Retinal pigment epithelial cell (primary cell): ENCODE measurements around the gene SLC24A3.

Source experiments
- DNase-seq: peaks from one replicate; pipeline ENCODE4 v3.0.0-alpha.2; 2010; ENCODE audit warnings: low read depth
- H3K4me3 ChIP-seq: 2 replicates; pipeline ENCODE4 v1.5.1; 2011; ENCODE audit warnings: mild to moderate bottlenecking, low read length, control low read depth, moderate library complexity
- TF ChIP-seq, protein P1 (sequence below): conservative IDR thresholded peaks from 2 replicates; pipeline ENCODE4 v1.5.1; 2011; ENCODE audit warnings: low read depth, low read length, control low read depth, inconsistent platforms

SLC24A3 gene

DNA sequence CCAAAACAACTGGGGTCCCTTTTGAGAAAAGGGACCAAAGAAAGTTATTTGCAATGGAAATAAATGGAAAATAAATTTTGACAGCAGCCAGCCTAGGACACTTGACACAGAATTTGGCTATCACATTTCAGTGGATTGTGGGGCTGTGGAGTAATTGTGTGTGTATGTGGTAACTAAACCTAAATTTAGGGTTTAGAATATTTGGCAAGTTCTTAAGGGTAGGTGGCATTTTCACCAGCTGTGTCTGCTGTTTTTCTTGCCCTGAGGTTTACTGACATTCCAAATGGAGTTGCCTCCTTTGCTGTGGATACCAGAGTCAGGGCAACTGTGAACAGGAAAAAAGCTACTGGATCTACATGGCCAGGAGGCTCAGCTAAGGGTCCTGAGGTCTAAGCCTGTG is 270.9 kb downstream of the SLC24A3 start:
- TF ChIP-seq, protein P1, sequence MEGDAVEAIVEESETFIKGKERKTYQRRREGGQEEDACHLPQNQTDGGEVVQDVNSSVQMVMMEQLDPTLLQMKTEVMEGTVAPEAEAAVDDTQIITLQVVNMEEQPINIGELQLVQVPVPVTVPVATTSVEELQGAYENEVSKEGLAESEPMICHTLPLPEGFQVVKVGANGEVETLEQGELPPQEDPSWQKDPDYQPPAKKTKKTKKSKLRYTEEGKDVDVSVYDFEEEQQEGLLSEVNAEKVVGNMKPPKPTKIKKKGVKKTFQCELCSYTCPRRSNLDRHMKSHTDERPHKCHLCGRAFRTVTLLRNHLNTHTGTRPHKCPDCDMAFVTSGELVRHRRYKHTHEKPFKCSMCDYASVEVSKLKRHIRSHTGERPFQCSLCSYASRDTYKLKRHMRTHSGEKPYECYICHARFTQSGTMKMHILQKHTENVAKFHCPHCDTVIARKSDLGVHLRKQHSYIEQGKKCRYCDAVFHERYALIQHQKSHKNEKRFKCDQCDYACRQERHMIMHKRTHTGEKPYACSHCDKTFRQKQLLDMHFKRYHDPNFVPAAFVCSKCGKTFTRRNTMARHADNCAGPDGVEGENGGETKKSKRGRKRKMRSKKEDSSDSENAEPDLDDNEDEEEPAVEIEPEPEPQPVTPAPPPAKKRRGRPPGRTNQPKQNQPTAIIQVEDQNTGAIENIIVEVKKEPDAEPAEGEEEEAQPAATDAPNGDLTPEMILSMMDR = no peak
- no peak overlapping the region for H3K4me3 ChIP-seq
- no peak for DNase-seq

DNA sequence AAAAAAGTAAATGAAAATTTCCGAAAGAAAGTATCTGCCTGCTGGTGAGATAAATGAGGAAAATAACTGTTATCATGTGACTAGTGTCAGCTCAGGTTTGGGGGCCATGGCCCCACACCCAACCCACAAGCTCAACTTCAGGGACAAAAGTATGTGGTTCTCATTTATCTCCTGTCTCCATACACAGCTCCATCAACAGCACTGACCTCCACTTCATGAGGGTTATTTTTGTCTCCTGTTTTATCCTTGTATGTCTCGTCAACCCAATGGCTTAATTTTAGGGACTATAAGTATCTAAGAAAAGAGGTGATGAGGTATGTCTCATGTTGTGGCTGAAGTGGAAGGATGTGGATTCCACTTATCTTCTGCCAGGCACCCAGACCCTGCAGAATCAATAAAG is 274.0 kb downstream of the SLC24A3 start:
- DNase-seq = no peak
- no peak overlapping the region for H3K4me3 ChIP-seq
- TF ChIP-seq, protein P1 = no peak

DNA sequence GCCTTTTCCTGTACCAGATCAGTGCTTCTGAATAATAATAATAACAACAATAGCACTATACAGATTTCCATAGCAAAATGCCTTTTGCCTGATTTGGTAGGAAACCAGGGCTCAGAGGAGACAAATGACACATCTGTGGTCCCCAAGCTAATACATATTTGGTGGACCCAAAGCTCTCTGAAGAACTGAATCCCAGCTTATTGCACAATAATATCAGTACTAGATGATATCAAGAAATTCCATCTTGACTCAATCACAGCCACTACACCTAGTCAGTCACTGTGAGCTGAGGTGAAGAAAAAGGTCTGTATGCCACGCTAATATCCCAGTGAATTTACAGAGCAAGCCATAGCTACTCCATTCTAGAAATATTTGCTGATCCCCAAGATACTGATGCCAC is 275.0 kb downstream of the SLC24A3 start:
- TF ChIP-seq, protein P1 = no peak
- no peak for DNase-seq
- no peak overlapping the region for H3K4me3 ChIP-seq

DNA sequence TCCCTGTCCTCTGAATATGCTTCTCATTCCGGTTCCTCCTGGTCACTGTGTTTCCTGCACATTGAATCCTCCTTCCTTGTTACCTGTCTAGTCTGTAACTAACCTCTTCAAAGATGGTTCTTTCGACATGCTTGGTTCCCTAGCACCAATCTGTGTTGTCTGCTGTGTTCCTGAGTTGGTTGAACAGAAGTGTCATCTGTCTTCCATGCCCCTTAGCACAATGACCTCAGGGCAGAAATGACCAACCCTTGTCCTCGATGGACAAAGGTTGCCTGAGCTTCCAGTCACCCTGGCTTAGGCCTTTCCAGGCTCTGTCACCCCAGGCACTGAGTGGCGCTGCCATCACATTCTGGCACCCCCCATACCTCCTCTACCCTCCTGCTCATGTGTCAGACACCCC is 278.8 kb downstream of the SLC24A3 start:
- no peak overlapping the region for H3K4me3 ChIP-seq
- TF ChIP-seq, protein P1 = no peak

DNA sequence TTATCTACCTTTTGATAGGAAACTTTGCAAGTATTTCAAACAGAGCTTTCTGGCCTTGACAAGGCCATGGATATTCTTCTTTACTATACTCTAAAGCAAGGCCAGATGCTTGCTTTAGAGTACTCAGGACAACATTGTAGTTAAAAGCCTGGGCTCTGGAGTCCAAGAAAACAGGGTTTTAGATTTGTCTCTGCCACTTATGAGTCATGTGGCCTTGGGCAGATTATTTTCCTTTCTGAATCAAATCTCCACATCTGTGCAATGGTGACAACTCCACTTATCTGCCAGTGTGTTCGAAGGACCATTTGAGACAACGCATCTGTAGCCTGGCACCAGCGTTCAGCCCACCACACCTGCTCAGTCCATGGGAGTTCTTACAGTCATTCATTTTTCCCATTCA is 279.7 kb downstream of the SLC24A3 start:
- TF ChIP-seq, protein P1 = no peak
- no peak for DNase-seq
- H3K4me3 ChIP-seq = no peak overlapping the region

More for the DNA sequence above, 278.8 kb downstream of the SLC24A3 start:
- no peak for DNase-seq

DNA sequence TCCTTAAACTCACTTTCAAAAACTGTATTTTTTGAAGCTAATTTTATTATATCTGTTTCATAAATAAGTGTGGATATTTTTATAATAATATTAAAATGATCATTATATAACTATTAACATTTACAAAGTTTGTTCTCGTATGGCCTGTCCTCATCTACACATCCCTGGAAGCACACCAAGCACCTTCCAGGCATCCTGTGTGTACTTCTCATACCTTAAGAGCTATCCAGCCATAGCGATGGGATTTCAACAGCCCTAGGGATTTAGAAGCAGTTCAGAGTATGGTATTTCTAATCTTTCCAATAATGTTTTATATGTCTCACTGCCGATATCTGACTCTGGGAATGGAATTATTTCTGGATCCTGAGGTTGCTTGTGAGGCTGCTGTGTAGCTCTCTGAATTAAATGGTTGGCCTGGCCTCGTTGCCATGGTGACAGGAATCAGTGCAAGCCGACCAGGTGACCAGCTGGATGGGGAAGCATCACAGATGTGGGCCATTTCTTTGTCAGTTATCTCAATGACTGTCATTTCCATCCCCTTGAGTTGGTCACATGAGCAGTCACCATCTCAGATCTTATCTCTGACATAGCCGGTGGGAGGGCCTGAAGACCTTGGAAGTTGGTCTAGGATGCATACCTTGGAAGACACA is 280.4 kb downstream of the SLC24A3 start:
- H3K4me3 ChIP-seq = no peak overlapping the region

More for the DNA sequence above, 280.4 kb downstream of the SLC24A3 start:
- no peak for DNase-seq
- TF ChIP-seq, protein P1 = no peak
